GM23248 (cell line): ENCODE results near the gene SLC40A1. TPM values are rescaled to one million over a fixed set of nuclear protein-coding genes. Genes with fewer than 3 reads are reported as not detected.
A peak's percentile ranks its signal among the peaks of the same experiment; 100 is the strongest.

Experiments used
- DNase-seq: peaks from one replicate; pipeline ENCODE4 v3.0.0-alpha.2; 2015
- H2AFZ ChIP-seq: fragments of 200-600 bp; sonication (generic); 2 replicates; pipeline ENCODE4 v1.6.1; 2016; ENCODE audit warnings: antibody characterized with exemption
- H3F3A ChIP-seq: fragments of 200-600 bp; sonication (generic); 2 replicates; pipeline ENCODE4 v1.6.1; 2016; ENCODE audit warnings: mild to moderate bottlenecking, antibody characterized with exemption, mixed run types; ENCODE audit not compliant: insufficient read depth
- H3K27ac ChIP-seq: fragments of 200-600 bp; sonication (generic); 2 replicates; pipeline ENCODE4 v1.5.1; 2016; ENCODE audit warnings: mild to moderate bottlenecking
- H3K27me3 ChIP-seq: fragments of 200-600 bp; sonication (generic); replicated peaks from 2 replicates; pipeline ENCODE4 v1.6.1; 2016; ENCODE audit warnings: mild to moderate bottlenecking; ENCODE audit not compliant: insufficient read depth
- H3K36me3 ChIP-seq: fragments of 200-600 bp; sonication (generic); 2 replicates; pipeline ENCODE4 v1.6.1; 2016; ENCODE audit warnings: low read depth, mild to moderate bottlenecking
- H3K4me1 ChIP-seq: fragments of 200-600 bp; sonication (generic); 2 replicates; pipeline ENCODE4 v1.6.1; 2016; ENCODE audit warnings: mild to moderate bottlenecking; ENCODE audit not compliant: insufficient read depth
- H3K4me2 ChIP-seq: fragments of 200-600 bp; sonication (generic); one replicate; pipeline ENCODE4 v1.6.1; 2016; ENCODE audit warnings: mild to moderate bottlenecking; ENCODE audit not compliant: unreplicated experiment
- H3K4me3 ChIP-seq: fragments of 200-600 bp; sonication (generic); 2 replicates; pipeline ENCODE4 v1.5.1; 2016; ENCODE audit warnings: mild to moderate bottlenecking
- H3K79me2 ChIP-seq: fragments of 200-600 bp; sonication (generic); 2 replicates; pipeline ENCODE4 v1.6.1; 2016; ENCODE audit warnings: mild to moderate bottlenecking; ENCODE audit not compliant: insufficient read depth
- H3K9ac ChIP-seq: fragments of 200-600 bp; sonication (generic); 2 replicates; pipeline ENCODE4 v1.6.1; 2016; ENCODE audit warnings: mild to moderate bottlenecking
- H3K9me2 ChIP-seq: fragments of 200-600 bp; sonication (generic); 2 replicates; pipeline ENCODE4 v1.6.1; 2016; ENCODE audit warnings: mixed run types, mild to moderate bottlenecking, moderate library complexity; ENCODE audit not compliant: insufficient read depth
- H3K9me3 ChIP-seq: fragments of 200-600 bp; sonication (generic); one replicate; pipeline ENCODE4 v1.6.1; 2017; ENCODE audit warnings: low read depth
- H4K20me1 ChIP-seq: fragments of 200-600 bp; sonication (generic); 2 replicates; pipeline ENCODE4 v1.6.0; 2016; ENCODE audit not compliant: insufficient read depth
- EZH2 ChIP-seq: fragments of 200-600 bp; sonication (generic); IDR thresholded peaks from 2 replicates; pipeline ENCODE4 v1.6.1; 2018; ENCODE audit warnings: antibody characterized with exemption, mild to moderate bottlenecking; ENCODE audit not compliant: insufficient read depth, poor library complexity, severe bottlenecking
- EZH2phosphoT487 ChIP-seq: fragments of 200-600 bp; sonication (generic); IDR thresholded peaks from 2 replicates; pipeline ENCODE4 v1.6.1; 2018; ENCODE audit warnings: antibody characterized with exemption, moderate library complexity, mild to moderate bottlenecking, low read depth; ENCODE audit not compliant: insufficient read depth
- WGBS, 2 experiments: methylation state at CpG; one replicate each; pipeline ENCODE4 v1.1.6; 2015 to 2017; ENCODE audit warnings: low lambda C conversion rate in 2 of 2, low coverage in 1 of 2; ENCODE audit errors: missing lambda C conversion rate in 2 of 2; 5-methylcytosine and 5-hydroxymethylcytosine counted together
- in situ Hi-C: fragments of 300-500 bp; cut with MboI; formaldehyde crosslinking; loops from 2 replicates; pipeline ENCODE4 v1.15.0; 2020
- polyA plus RNA-seq: library from polyadenylated mRNA; unstranded; fragments of >200 nt; fragmentation: Nextera tagmentation; extraction: Ambion mirVana; gene quantifications from 2 replicates; pipeline ENCODE4 v1.2.1, GENCODE V29; 2016
- total RNA-seq: library from RNA; depleted of rRNA; stranded (reverse); fragments of >200 nt; shearing (Covaris generic); gene quantifications from 2 replicates; pipeline ENCODE4 v1.2.3, GENCODE V29; 2014

Gene SLC40A1
- total and polyA plus RNA-seq, 2 experiments from 2014 or later = 0.28 TPM; not detected in 1

DNA sequence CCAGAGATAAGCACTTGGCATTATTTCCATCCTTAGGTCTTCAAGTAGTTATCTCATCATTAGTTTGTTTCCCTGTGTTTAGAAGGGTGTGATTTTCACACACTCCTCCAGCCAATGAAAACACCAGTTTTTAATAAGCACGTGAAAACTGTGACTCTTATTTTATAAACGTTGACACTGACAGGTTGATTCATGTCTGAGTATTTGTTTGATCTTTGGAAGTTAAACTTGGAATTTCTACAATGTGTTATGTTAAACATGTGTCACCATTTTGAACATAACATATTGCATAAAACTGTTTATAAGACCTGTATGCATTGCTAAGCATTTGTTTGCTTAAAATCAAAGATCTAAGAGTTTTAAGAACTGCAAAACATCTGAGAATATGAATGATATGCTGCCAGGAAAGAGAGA, 27.6 kb downstream of the SLC40A1 start:
- no peak for DNase-seq
- in situ Hi-C loops = no loop called here
- Histone ChIP-seq H3K9ac (no peak overlapping the region), H3K9me2 (no peaks in the 10 kb centered on the region), H3K27me3 (no peaks in the 10 kb centered on the region), H2AFZ (no peak overlapping the region), H4K20me1 (no peaks in the 10 kb centered on the region), H3K79me2 (no peaks in the 10 kb centered on the region), H3K4me1 (peaks cover 12% of the 10 kb centered on the region; the same call in 1 of the 2 replicates), H3F3A (peaks cover 11% of the 10 kb centered on the region), H3K9me3 (no peaks in the 10 kb centered on the region), H3K27ac (no peak overlapping the region), H3K4me2 (no peak overlapping the region), H3K36me3 (no peaks in the 10 kb centered on the region), H3K4me3 (no peak overlapping the region)
- WGBS, 2 experiments = 4 to 11% methylated on average over 2 of the region's 2 CpGs
- TF ChIP-seq EZH2 (no peak), EZH2phosphoT487 (no peak)

DNA sequence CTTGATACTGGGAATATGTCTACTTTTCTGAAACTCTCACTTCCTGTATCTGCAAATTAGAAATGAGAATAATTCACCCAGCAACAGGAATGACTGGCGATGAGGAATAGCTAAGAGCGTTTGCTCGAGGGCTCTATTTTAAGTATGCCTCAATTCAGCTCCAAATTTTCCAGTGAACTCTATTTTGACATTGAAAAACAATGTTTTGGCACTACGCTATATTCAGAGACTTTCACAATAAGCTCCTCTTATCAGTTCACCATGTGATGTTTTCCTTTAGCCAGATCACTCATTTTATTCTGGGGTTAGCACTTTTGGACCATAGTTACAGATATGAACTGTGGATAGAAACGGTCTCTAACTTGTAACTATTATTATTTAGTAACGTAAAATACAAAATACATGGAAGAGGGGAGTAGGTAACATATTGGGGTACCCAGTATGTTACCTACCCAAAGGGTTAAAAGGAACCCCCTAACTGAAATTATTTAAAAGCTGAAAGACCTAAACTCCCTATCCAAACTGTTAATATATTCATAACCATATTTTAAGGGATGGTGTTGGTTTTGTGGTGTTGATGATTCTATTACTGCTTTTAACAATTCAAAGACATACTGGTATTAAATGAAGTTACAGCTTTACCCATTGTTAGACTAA, 28.1 kb downstream of the SLC40A1 start:
- no peak for TF ChIP-seq EZH2
- no peak for TF ChIP-seq EZH2phosphoT487
- Histone ChIP-seq H4K20me1 (no peaks in the 10 kb centered on the region), H3K9me3 (no peaks in the 10 kb centered on the region), H3K4me2 (no peak overlapping the region), H3K4me1 (peaks cover 12% of the 10 kb centered on the region; the same call in 1 of the 2 replicates), H2AFZ (no peak overlapping the region), H3F3A (peaks cover 11% of the 10 kb centered on the region), H3K9ac (no peak overlapping the region), H3K4me3 (no peak overlapping the region), H3K36me3 (no peaks in the 10 kb centered on the region), H3K27ac (no peak overlapping the region), H3K79me2 (no peaks in the 10 kb centered on the region), H3K27me3 (no peaks in the 10 kb centered on the region), H3K9me2 (no peaks in the 10 kb centered on the region)
- WGBS, 2 experiments = 61 to 63% methylated on average over 6 of the region's 6 CpGs
- no peak for DNase-seq
- in situ Hi-C loops = no loop called here

DNA sequence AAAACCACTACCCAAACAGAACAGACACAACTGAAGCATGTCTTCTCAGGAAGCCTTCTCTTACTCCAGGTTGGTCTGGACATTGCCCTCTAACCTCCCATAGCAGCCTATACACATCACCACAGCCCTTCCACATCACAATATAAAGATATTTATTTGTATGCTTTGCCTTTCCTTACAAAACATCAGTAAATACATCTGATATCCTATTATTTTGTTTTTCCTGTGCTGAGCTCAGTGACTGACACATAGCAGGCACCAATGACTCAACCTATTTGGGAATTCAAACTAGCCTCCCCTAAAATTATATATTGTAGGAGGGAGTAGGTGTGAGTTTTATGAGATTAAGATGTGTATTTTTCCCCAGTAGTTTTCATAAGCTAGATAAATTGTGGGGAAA, 28.8 kb downstream of the SLC40A1 start:
- Histone ChIP-seq H2AFZ (no peak overlapping the region), H3K4me2 (no peak overlapping the region), H3K9me3 (no peaks in the 10 kb centered on the region)

DNA sequence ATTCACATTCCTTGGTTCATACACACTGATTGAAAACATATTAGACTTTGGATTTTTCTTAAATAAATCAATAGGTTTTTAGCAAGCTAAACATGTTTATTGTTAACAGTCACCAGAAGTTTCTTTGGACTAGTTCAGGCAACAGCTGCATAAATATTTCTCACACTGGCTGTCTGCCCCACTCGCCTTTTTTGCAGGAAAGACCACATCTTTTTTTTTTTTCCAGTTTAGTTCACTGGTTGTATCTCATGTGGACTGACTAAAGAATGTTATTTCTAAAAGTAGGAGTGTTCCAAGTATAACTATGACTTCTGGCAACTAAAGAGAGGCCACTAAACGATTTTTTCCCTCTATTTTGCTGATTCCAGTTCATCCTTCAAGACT, 31.1 kb downstream of the SLC40A1 start:
- Histone ChIP-seq H3K27me3 (no peaks in the 10 kb centered on the region), H2AFZ (peak overlapping the region; percentile 32), H3K4me1 (peaks cover 12% of the 10 kb centered on the region; the same call in 1 of the 2 replicates), H3K36me3 (no peaks in the 10 kb centered on the region), H3K27ac (no peak overlapping the region; the same call in 1 of the 2 replicates), H3K79me2 (no peaks in the 10 kb centered on the region), H3F3A (peaks cover 11% of the 10 kb centered on the region), H3K4me3 (no peak overlapping the region), H3K9ac (no peak overlapping the region), H3K4me2 (no peak overlapping the region), H4K20me1 (no peaks in the 10 kb centered on the region), H3K9me3 (no peaks in the 10 kb centered on the region), H3K9me2 (no peaks in the 10 kb centered on the region)
- WGBS, 2 experiments = 10 to 11% methylated on average over 2 of the region's 2 CpGs
- in situ Hi-C loops = no loop called here
- peak; percentile 32 for DNase-seq
- TF ChIP-seq EZH2 = no peak
- TF ChIP-seq EZH2phosphoT487 = no peak

More for the DNA sequence above, 28.8 kb downstream of the SLC40A1 start:
- no peak for DNase-seq
- H4K20me1 ChIP-seq = no peaks in the 10 kb centered on the region
- peaks cover 12% of the 10 kb centered on the region; the same call in 1 of the 2 replicates for H3K4me1 ChIP-seq
- H3K36me3 ChIP-seq = no peaks in the 10 kb centered on the region
- H3K9ac ChIP-seq = no peak overlapping the region
- H3F3A ChIP-seq = peaks cover 11% of the 10 kb centered on the region
- no peaks in the 10 kb centered on the region for H3K9me2 ChIP-seq
- TF ChIP-seq EZH2phosphoT487 (no peak), EZH2 (no peak)
- H3K4me3 ChIP-seq = no peak overlapping the region
- no peaks in the 10 kb centered on the region for H3K27me3 ChIP-seq
- no peak overlapping the region for H3K27ac ChIP-seq
- in situ Hi-C loops = no loop called here
- H3K79me2 ChIP-seq = no peaks in the 10 kb centered on the region
